RCC 7860 (cell line): Measurements from ENCODE around the gene KY.
"Not testable (repeated sequence)": the region's sequence is repeated elsewhere in the genome, so short reads cannot be mapped to it uniquely, and the experiment has no call there.

ENCODE experiments used
- DNase-seq: peaks from one replicate; pipeline ENCODE4 v3.0.0-alpha.2; 2015; ENCODE audit warnings: low spot score
- FAIRE-seq: peaks from 2 replicates; lab custom pipeline; 2012; peaks lifted over from hg19 to GRCh38; lab: Jason Lieb, UNC

KY gene

DNA sequence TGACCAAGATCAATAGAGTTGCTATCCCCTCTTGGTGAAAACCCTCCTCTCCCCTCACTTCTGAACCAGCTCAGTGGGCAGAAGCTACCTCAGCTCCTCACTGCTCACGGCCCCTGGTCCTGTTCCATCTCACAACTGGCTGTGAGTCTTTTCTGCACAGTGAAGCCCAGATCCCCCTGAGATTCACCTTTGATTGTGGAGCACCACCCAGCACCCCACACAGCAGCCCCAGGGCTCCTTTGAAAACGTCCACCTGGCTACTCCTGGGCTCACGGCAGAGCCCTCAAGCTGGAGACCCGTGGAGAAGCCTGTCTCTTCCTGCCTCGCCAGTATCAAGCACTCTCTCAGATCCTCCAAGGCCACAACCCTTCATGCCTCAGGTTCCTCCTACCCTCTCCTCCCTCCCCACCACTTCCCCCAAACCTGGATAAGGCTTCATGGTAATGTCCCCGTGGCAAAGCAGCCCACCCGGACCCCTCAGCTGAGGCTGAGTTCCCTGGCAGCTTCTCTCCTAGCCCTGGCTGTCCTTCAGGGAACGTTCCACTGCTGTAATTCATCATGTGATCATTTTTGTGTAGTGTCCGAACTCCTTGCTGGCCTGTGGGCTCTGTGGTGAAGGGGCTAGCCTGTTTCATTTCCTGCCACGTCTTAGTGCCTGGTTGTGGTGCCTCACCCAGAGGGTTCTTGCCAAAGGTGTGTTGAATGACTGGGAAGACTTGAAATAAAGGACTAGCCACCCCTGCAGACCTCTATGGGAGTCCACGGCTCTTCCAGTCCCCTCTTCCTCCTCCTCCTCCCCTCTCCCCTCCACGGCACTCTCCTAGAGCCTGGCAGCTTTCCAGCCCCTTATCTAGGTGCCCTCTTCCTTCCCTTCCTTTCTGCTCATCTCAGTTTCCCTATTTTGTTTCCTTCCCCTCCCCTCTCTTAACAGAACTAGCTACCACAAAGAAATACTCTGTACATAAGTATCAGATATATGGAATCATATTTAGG is 44.5 kb downstream of the KY start:
- no peak for FAIRE-seq
- no peak for DNase-seq

GRCh38 chr3:134605556-134605955 is 45.3 kb downstream of the KY start:
- FAIRE-seq, result no peak
- DNase-seq, result no peak

GRCh38 chr3:134603956-134604355 is 46.9 kb downstream of the KY start:
- DNase-seq, result no peak

GRCh38 chr3:134603480-134603879 is 47.3 kb downstream of the KY start:
- DNase-seq (no peak), FAIRE-seq (no peak)

More at GRCh38 chr3:134603956-134604355, 46.9 kb downstream of the KY start:
- no peak for FAIRE-seq

GRCh38 chr3:134602440-134602814 is 48.4 kb downstream of the KY start:
- no peak for FAIRE-seq

DNA sequence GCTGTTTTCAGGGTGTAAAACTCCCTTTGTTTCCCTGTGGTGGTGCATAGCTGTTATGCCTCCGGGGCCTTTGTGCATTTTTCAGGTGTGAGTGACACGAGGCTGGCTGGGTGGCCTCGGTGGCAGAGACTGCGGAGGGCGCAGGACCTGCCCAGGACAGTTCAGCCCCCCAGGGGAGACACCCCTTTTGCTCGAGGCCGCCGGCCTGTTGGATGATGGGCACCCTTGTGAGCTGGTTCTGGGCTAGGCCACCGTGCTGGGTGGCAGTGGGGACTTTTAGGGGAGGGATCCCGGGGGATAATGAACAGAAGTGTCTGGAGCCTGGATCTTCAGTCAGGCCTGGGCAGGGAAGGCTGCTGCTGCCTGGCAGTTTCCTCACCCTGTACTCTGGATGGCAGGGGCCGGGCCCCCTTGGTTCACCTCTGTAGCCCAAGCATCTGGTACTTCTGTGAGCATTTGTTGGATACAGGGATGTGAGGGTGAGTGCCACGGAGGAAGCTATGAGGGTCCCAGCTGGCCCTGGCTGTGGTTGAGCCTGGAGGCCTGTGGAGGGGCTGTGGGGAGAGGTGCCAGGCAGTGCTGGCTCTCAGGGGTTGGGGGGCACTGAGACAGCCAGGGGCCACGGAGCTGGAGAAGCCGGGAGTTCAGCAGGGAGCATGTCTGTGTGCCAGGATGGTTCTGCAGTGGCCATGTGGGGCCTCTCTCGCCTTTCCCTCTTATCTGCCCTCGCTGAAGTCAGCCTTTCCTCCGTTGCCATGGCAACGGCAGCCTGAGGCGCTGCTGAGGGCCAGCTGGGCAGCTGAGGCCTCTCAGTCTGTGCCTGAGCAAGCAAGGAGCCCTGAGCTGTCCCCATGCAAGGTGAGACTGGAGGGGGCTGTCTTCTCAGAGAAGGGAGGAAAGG is 49.0 kb downstream of the KY start:
- no peak for FAIRE-seq
- DNase-seq, result peak; percentile 15

More at GRCh38 chr3:134602440-134602814, 48.4 kb downstream of the KY start:
- DNase-seq, result no peak

- FAIRE-seq (no peak), DNase-seq (peak; percentile 38)
These were observed 49.9 kb downstream of the KY start for GRCh38 chr3:134600685-134601463.

DNA sequence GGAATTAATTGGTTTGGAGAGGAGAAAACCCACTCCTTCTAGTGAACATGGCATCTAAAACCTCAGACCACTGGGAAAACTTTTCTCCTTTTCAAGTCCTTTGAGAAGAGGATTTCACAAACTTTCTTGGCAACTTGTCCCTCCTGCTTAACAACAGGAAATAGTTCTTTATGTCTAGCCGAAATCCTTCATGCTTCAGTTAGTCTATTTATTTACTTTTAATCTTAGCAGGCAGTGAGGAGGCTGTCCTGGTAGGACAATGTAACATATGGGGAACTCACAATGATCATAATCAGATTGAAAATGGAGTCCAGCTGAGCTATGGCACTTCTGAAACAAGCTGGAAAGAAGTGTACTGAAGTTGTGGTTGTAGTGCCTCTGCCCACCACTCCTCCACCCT is 50.6 kb downstream of the KY start:
- FAIRE-seq, result no peak
- DNase-seq, result no peak

GRCh38 chr3:134598763-134599545 is 51.9 kb downstream of the KY start:
- no peak for FAIRE-seq

GRCh38 chr3:134597390-134597970 is 53.3 kb downstream of the KY start:
- FAIRE-seq, result no peak
- no peak for DNase-seq

More at GRCh38 chr3:134598763-134599545, 51.9 kb downstream of the KY start:
- DNase-seq, result no peak

- FAIRE-seq, DNase-seq: not testable (repeated sequence)
These were observed 55.8 kb downstream of the KY start for GRCh38 chr3:134594986-134595385.

DNA sequence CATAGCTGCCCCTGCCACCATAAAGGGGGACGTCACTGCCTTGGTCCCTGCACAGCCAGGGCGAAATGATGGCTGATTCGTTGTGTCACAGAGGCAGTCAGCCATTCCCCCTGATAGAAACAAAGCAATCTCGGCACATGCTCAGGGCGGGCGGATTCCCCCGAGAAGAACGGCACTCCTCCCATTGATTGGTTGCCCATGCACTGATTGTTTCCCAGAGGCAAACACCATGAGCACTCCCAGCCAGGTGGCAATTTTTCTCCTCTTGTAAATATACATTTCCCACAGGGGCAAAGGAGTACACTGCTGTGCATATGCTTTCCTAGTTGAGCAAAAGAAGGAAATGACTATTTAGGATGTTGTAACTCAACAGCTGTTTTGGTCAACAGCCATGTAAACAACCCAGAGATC is 56.5 kb downstream of the KY start:
- DNase-seq (no peak), FAIRE-seq (no peak)

- DNase-seq (no peak), FAIRE-seq (no peak)
These were observed 58.0 kb downstream of the KY start for GRCh38 chr3:134592806-134593205.

- no peak for DNase-seq
- FAIRE-seq, result no peak
These were observed 60.1 kb downstream of the KY start for GRCh38 chr3:134590766-134591165.

DNA sequence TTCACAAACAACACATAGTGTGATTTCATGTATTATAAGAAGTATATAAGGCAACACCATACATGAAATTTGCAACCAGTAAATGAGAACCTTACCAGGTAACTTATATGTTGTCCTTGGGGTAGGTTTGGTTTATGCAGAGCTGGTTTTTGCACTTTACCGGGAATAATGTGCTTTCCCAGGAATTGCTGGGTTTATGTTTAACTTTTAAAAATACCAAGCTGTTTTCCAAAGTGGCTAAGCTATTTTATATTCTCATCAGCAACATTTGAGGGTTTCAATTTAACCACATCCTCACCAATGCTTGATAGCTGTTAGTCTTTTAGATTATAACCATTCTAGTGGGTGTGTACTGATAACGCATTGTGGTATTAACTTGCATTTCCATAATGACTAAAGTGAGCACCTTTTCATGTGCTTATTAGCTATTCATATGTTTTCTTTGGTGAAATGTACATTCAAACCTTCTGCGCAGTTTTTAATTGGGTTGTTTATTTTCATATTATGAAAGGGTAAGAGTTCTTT is 71.6 kb downstream of the KY start:
- FAIRE-seq (no peak), DNase-seq (no peak)

- DNase-seq, result no peak
- FAIRE-seq, result no peak
These were observed 74.0 kb downstream of the KY start for GRCh38 chr3:134576831-134577230.

DNA sequence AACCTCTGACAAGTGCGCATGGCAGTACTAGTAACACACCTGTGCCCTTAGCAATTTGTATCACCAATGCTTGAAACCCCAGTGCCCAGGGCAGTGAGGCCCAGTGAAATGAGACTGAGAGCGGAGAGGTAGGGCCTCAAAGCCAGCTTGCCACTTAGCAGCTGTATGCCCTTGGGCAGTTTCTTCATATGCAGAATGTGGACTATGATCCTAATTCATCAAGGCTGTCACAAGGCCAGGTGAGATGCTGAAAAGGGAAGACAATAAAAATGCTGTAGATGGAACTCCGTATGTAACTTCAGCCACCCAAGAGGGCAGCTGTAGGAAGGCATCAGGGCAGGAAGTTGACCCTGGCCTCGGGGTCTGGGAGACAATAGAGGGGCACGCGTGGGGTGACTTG is 74.4 kb downstream of the KY start:
- no peak for FAIRE-seq
- no peak for DNase-seq

DNA sequence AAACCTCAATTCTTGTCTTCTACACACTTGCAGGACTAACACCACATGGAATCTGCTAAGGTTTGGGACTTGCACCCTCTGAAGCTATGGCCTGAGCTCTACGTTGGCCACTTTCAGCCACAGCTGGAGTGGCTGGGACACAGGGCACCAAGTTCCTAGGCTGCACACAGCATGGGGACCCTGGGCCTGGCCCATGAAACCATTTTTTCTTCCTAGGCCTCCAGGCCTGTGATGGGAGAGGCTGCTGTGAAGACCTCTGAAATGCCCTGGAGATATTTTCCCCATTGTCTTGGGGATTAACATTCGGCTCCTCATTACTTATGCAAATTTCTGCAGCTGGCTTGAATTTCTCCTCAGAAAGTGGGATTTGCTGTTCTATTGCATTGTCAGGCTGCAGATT is 80.9 kb downstream of the KY start:
- not testable (repeated sequence) for FAIRE-seq, DNase-seq

DNA sequence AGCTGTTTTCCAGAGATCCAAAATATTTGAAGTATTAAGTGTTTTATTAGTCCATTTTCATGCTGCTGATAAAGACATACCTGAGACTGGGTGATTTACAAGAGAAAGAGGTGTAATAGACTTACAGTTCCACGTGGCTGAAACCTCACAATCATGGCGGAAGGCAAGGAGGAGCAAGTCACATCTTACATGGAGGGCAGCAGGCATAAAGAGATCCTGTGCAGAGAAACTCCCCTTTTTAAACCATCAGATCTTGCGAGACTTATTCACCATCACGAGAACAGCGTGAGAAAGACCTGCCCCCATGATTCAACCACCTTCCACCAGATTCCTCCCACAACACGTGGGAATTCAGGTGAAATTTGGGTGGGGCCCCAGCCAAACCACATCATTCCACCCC is 82.0 kb downstream of the KY start:
- no peak for DNase-seq
- FAIRE-seq, result no peak
